IPS DF 4.7 (cell line): Measurements from ENCODE around the gene ATF3.

ENCODE experiments used
- DNase-seq: peaks from one replicate; pipeline ENCODE4 v3.0.0-alpha.2; 2013; ENCODE audit warnings: low spot score; ENCODE audit errors: extremely low read depth

ATF3 gene

DNA sequence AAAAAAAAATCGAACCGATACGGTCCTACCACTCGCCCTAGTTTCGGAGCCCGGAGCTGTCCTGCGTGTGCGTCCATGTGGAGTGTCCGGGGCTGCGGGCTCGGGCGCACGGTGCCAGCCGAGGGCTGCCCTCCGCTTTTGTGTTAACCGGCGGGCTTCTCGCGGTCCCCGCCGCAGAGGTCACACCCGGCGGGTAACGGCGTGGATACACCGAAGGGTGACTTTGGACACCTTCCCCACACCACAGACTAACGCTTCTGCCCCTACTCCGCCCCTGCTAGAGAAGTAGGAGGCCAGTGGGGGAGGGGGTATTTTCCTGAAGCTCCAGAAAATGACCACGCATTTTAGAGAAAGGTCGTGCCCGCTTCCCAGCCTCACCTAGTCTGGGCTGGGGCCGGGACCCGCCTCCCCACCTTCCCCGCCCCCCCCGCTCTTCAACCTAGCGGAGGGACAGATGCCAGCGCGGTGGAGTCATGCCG is 609 bp upstream of the ATF3 start:
- no peak for DNase-seq

DNA sequence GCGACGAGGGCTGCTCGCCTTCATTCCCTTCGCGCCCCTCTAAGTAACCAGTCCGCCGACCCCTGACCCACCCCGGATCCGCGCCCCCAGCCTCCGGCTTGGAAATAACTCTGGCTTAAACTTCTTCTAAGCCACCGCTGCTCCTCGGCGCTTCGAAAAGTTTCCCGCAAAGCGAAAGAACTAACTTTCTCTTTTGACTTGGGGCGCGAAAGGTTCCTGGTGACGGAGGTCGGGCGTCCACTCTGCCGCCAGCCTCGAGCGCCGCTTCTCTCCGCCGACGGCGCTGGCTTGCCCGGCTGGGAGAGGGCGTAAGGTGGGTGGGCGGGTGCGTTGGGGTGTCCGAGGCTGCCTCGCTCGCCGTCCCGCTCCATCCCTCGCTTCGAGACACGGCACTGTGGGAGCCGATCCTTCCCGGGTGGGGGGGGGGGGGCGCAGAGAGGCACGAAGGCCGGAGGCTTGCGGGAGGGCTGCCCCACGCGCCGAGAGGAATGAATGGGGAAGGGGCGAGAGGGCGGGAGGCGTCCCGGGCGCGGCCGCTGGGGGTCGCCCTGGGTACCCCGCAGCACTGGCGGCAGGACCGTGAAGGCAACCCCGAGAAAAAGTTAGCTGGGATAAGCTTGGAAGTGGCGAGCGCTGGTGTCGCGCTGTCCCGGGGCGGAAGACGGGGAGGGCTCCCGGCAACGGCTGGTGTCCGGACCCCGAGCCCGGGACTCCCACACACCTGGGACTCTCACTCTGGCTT is 569 bp downstream of the ATF3 start:
- DNase-seq, result no peak

DNA sequence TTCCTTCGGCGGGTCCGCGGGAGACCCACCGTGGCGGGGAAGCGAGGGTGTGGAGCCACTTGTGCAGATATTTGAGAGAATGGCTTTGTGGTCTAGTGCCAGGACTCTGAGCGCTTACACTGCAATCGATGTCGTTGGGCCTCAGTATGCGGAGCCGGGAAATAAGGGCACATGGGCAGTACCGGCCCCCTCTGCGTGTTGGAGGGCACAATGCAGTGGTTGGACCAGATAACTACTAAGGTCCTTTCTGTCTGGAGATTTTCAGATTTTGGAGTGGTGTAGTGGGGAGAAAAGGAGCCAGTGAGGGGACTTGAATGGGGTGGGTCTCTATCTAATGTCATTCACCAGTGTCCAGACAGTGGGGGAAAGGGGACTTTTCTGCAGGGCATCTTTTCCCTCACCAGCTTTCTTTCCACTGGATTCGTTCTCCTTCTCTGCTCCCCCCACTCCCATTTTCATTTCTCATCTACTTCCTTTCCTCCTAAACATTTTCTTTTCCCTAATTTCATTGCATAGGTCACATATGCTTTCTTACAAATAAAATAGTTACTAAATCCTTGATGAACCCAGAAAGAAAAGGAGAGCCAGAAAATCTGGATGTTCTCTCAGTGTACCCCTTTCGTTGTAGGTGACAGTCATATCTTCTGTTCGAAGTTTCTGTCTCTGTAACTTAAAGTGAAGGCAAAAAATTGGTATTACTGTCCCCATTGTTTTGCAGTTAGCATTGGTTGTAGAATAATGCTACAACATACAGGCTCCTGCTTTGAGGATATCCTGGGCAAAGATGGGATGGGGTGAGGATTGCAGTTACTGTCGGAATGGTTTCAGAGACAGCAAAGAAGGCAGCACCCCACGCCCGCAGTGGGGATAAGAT is 1.4 kb downstream of the ATF3 start:
- DNase-seq, result no peak

DNA sequence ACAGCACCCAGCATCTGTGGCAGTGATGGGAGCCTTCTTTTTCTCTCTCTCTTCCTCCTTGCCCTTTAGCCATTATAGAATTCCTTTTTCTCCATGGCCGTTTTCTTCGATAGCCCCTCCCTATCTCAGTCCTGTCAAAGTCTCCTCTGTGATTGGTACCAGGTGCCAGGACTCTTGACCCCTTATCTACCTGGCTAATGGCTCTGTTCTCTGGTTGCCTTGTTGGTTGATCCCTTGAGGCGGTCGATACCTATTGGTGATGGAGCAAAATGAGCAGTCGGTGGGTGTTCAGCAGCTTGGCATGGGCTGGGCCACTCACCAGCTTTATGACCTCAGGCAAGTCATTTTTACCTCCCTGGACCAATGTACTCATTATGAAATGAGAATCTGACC is 2.0 kb downstream of the ATF3 start:
- no peak for DNase-seq

DNA sequence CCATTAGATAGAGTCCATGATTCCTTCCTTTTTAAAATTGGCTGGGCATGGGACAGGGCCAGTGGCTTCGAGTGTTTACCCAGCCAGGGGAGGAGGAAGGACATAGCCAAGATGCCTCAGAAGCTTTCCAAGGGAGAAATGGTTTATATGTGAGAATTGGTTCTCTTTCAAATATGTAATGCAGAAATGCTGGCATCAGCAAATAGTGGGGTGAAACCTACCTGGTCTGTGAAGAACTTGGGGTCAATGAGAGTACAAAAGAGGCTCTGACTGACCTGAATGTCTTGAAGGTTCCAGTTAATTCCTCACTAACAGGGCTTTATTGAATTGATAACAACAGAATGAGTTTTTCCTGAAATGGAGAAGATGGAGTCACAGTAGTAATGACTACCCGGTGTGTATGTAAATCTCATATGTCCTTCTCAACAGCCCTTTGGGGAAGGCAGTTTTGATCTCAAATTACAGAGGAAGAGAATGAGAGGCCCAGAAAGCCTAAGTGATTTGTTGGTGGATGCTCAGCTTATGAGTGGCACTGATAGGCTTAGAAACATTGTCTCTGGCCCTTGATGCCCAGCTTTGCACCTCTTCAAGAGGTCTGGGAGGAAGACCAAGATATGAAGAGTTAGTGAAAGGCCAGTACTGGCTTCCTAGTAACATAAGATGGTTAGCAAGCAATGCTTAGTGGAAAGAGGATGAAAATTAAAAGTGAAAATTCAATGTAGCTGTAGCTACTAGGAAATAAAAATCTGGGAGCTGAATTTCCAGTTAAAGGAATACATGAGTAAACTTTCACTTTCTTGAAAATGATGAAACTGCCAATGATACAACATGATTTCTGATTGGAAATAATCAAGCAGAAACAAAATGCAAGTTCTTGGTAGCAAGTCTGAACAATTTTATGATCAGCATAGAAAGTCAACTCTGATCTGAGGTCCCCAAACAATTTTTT is 2.7 kb downstream of the ATF3 start:
- no peak for DNase-seq

DNA sequence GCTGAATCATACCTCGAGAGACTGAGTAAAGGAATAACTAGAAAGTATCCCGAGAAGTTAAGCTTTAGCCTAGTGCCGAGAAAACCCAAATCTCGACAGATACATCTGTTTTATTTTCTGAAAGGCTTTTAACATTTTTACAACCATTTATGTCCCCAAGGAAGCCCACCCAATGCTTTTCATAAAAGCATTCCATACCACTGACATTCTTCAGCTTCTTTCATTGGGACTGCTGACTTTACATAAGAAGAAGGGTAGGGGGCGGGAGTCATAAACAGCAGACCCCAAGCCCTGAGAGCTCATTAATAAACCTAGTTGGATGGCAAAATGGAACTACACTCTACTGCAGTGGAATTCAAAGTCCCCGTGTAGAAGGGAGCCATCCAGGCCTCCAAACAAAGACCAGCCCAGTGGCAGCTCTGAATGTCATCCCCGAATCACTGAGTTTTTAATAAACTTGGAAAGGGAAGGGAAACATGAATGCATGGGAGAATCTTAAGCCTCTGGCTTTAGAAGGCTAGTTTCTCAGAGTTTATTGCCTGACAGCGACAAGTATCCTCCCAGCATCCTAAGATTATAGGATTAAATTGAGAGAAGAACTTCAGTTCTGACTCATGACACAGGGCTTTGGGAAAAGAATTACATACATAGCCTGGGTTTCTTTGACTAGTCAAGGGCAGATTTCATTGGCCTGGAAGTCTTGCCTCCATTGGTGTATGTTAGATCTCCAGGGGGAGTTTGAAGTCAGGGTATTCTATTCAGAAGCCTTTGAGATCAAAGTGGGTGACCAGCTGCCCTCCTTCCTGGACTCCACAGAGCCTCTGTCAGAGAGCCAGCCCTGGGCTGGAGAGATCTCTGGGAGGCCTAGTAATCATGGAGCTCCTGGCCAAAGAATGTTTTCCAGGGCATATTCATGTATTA is 3.7 kb downstream of the ATF3 start:
- no peak for DNase-seq

DNA sequence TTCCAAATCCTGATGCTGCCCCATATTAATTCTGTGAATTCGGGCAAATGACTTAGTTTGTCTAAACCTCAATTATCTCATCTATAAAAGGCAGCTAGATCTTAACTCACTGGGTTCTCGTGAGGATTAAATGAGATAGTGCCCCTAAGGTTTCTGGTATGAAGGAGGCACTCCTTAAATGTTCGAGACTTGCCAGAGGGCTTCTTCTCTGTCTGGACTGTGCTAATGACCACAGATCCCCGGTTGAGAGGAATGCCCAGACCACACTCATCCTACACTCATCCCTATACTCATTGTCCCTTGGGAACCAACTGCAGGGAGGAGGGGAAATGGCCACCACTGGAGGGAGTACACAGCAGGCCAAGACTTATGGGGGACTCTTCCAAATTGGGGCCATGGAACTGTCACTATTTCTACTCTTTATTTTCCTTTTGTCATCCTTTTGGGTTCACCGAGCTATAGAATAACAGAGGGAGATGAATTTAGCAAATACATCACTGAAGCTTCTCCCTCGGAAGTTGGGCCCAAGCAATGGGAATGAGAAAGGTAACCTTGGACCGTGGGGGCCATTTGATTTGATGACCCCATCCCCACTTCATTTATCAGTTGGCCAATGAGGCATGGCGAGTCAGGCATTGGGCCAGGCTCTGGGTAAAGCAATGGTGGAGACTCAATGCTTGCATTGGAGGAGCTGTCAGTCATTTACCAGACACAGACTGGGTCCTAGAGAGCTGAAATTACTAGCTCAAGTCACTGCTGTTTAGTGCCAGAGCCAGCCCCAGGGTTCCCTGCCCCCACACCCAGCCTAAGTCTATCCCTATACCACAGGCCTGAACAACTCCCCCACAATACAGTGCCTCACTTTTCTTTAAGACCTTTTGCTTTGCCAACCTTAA is 5.1 kb downstream of the ATF3 start:
- DNase-seq, result no peak

DNA sequence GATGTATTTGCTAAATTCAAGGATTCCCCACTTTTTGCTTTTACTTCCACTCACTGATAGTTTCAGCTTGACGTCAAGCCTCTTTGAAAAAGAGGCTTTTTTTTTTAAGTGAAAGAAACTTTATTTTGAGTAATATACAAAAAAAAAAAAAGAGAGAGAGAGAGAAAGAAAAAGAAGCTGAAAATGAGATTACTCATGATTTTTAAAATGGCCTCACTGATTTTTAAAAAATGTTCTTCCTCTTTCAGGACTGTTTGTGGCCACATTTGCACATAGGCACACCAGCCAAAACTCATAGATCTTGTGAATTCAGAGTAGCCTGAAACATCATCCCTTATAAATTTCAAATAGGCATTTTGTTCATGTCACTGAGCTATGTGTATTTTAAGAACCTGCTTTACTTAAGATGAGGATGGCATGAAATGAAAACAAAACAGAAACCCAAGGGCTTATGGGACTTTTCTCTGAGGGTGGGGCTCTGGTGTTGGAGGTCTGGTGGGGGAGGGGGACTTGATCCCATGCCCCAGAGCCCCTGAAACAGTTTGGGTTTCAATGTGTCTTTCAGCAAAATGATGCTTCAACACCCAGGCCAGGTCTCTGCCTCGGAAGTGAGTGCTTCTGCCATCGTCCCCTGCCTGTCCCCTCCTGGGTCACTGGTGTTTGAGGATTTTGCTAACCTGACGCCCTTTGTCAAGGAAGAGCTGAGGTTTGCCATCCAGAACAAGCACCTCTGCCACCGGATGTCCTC is 6.1 kb downstream of the ATF3 start:
- DNase-seq, result no peak

DNA sequence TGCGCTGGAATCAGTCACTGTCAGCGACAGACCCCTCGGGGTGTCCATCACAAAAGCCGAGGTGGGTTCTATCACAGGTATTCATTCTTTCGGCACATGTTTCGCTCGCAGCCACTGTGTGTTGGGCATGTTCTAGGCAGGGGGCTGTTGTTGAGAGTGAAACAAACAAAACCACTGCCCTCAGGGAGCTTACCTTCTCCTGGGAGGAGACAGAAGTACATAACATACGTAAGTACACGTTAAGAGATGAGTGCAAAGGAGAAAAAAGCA is 6.6 kb downstream of the ATF3 start:
- no peak for DNase-seq

DNA sequence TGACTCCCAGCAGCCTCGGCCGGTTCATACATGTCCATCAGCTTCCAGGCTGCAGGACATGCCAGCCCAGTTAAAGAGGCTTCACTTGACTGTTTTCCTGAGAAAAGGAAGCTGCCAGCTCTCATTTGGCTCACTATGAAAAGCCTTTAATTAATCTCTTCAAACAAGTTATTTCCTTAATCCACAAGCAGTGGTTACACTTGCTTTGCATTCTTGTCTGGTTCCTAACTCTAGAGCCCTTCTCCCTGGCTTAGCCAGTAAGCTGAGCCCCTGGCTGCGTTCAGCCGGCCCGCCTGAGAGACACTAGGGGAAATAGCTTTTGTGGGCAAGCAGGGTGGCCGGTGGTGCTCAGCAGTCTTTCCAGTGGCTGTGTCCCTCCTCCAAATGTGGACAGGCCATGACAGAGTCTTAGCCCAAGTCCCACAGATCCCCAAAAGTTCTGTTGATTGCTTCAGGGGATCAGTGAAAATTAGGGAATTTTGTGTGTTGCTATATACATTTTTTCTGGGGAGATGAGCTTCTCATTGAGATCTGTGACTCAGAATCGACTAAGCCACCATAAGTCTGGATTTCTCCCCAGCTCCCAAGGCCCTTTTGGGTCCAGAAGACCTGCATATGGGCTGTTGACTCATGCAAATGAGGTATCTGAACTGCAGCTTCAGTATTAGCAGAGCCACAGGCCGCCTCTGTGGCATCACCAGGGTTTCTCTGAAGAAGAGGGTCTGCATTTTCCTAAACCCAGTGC is 10.1 kb downstream of the ATF3 start:
- no peak for DNase-seq

DNA sequence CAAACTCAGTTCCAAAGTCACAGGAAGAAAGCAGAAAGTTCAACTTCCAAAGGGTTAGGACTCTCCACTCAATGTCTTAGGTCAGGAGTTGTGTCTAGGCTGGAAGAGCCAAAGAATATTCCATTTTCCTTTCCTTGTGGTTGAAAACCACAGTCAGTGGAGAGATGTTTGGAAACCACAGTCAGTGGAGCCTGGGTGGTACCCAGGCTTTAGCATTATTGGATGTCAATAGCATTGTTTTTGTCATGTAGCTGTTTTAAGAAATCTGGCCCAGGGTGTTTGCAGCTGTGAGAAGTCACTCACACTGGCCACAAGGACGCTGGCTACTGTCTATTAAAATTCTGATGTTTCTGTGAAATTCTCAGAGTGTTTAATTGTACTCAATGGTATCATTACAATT is 11.7 kb downstream of the ATF3 start:
- DNase-seq, result no peak

DNA sequence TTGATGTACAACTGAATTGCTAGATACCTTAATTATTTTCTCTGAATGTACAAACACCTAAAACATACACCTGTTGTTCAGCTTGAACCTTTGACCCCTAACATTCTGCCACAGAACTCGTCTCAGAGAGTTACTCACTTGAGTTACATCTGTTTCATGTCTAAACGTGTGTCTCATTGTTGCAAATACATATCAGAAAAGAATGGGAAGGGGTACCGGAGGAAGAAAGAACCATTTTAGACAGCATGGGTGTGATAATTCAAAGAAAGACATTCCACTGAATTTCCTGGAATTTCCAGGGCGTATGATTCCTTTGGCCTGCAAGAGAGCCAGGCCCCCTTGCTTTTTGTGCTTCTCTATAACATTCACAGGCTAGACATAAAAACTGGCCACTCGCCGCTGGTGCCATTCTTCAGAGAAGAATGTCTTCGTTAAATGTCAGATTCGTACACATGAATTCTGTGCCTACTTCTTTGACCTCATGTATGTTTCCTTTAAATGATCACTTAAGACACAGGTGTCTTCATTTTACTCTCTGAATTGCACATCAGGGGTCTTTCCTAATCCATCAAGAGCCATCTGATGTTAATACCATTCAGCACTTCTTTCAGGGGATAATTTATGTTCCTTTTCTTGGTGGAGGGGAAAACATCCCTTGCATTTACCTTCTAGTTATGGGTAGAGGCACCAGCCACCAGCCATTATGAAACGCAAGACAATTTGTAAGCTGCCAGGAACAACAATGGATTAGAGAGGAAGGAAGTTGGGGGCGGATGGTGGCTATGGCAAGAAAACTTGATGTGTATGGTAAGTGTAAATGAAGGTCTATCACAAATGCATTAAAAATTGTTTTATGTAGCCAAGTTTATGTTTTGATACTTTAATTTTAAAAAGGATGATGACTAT is 12.7 kb downstream of the ATF3 start:
- no peak for DNase-seq

DNA sequence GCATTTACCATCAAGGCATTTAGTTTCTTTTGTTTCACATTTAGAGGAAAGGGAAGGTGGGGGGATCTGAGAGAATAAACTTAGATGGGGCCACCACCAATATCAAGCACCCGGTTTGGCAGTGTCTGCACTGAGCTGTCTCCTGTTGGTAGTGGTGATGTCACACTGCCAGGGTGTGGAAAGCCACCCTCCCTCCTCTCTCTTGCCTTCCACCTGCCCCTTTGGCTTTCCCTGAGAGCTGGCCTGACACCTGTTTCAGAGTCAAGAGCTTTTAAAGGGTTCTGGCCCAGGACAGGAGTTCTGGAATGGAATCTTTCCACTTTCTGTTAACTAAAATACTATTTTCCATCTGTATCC is 13.4 kb downstream of the ATF3 start:
- DNase-seq, result no peak

DNA sequence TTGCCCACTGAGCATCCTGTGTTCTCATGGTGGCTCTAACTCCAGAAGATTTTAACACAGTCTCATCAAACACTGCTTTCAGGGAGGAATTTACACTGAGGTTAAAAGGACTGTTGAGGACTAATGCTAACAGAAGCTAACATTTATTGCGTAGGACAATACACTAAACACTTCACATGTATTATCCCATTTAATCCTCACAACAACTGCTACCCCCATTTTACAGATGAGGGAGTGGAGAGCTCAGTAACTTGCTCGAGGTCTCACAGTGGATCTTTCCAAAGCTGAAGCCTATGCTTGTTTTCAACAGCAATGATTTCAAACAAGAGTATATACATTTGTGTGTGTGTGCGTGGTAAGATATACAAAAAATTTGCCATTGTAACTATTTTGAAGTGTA is 13.9 kb downstream of the ATF3 start:
- no peak for DNase-seq

DNA sequence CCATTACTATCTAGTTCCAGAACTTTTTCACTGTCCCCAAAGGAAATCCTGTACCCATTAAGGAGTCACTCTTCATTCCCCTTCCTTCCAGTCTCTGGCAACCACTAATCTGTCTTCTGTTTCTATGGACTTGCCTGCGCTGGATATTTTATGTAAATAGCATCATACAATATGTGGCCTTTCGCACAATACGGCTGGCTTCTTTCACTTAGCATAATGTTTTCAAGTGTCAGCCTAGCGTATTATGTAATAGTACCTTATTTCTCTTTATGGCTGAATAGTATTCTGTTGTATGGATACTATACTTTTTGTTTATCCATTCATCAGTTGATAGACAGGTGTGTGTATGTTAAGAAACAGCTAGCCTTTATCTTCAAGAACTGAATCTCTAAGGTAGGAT is 14.3 kb downstream of the ATF3 start:
- DNase-seq, result no peak

DNA sequence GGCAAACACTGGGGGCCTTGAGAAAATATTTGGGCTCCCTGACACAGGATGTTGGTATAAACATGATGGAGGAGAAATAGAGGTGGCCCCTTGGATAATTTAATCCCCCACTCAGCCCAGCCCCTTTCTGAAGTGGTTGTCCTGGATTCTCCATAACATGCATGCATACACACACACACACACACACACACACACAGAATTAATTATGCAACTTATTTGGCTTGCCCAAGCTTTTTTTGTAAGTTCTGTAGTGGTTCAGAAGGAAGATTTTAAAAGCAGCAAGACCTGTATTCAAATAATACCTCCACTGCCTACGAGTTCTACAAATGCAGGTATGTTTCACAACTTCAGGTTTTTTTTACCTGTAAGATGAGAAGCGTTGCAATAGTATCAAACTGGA is 15.0 kb downstream of the ATF3 start:
- DNase-seq, result no peak

DNA sequence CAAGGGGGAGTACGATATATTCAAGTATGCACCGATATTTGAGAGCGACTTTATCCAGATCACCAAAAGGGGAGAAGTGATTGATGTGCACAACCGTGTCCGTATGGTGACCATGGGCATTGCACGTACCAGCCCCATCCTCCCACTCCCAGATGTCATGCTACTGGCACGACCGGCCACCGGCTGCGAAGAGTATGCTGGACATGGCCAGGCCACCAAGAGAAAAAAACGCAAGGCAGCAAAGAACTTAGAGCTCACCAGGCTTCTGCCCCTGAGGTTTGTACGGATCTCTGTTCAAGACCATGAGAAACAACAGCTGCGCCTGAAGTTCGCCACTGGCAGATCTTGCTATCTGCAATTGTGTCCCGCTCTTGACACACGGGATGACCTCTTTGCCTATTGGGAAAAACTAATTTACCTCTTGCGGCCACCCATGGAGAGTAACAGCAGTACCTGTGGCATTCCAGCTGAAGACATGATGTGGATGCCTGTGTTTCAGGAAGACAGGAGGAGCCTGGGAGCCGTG is 16.5 kb downstream of the ATF3 start:
- DNase-seq, result no peak
